HepG2 (cell line): ENCODE measurements around the gene NDN. TPM values are rescaled to one million over a fixed set of nuclear protein-coding genes. Genes with fewer than 3 reads are reported as not detected.

ENCODE experiments used
- AGO1 ChIP-seq: fragments of 200-400 bp; formaldehyde crosslinking; IDR thresholded peaks from 2 replicates; pipeline ENCODE4 v1.6.1; 2017; ENCODE audit warnings: mild to moderate bottlenecking, low read depth, low read length, moderate library complexity; ENCODE audit not compliant: poor library complexity, severe bottlenecking
- CHCHD3 ChIP-seq: sonication (generic); formaldehyde crosslinking; IDR thresholded peaks from 2 replicates; pipeline ENCODE4 v1.8.0; 2022; ENCODE audit warnings: mild to moderate bottlenecking, missing genetic modification reagents, moderate library complexity
- CHD2 ChIP-seq: IDR thresholded peaks from 2 replicates; pipeline ENCODE4 v1.6.1; 2011; ENCODE audit warnings: low read depth, low read length, improper control_type of control experiment
- FLYWCH1 ChIP-seq: sonication (generic); formaldehyde crosslinking; IDR thresholded peaks from 2 replicates; pipeline ENCODE4 v1.8.1; 2023; ENCODE audit warnings: mild to moderate bottlenecking, missing genetic modification reagents
- GABPB1 ChIP-seq: IDR thresholded peaks from 2 replicates; pipeline ENCODE4 v1.6.1; 2016; ENCODE audit warnings: mild to moderate bottlenecking, missing genetic modification reagents, moderate library complexity, missing compliant biosample characterization
- GLI4 ChIP-seq: sonication (generic); formaldehyde crosslinking; IDR thresholded peaks from 2 replicates; pipeline ENCODE4 v1.5.1; 2020; ENCODE audit warnings: missing genetic modification reagents, mild to moderate bottlenecking, moderate library complexity, borderline replicate concordance
- HNRNPUL1 ChIP-seq: fragments of 200-400 bp; formaldehyde crosslinking; IDR thresholded peaks from 2 replicates; pipeline ENCODE4 v1.6.1; 2017; ENCODE audit warnings: low read depth, mild to moderate bottlenecking, low read length, moderate library complexity
- MAFF ChIP-seq: IDR thresholded peaks from 2 replicates; pipeline ENCODE4 v1.6.1; 2011; ENCODE audit warnings: low read depth, low read length, improper control_type of control experiment
- MAZ ChIP-seq, 2 experiments: sonication (generic) in 1 of 2; formaldehyde crosslinking in 1 of 2; IDR thresholded peaks; 2 replicates each; pipeline versions ENCODE4 v1.5.0 to v1.6.1; 2012 to 2020; ENCODE audit warnings: low read depth in 2 of 2, mild to moderate bottlenecking in 2 of 2, borderline replicate concordance in 1 of 2, improper control_type of control experiment in 1 of 2, low read length in 1 of 2, missing genetic modification reagents in 1 of 2, moderate library complexity in 1 of 2
- MIER2 ChIP-seq: IDR thresholded peaks from 2 replicates; pipeline ENCODE4 v1.6.1; 2016; ENCODE audit warnings: missing biosample characterization, missing genetic modification reagents
- PCBP2 ChIP-seq: fragments of 200-400 bp; formaldehyde crosslinking; optimal IDR thresholded peaks from 2 replicates; pipeline ENCODE3; 2018; ENCODE audit warnings: low read length, low read depth; ENCODE audit not compliant: poor library complexity, severe bottlenecking
- PHF8 ChIP-seq: sonication (generic); formaldehyde crosslinking; IDR thresholded peaks from 2 replicates; pipeline ENCODE4 v1.5.0; 2020; ENCODE audit warnings: missing genetic modification reagents
- REL ChIP-seq: sonication (generic); formaldehyde crosslinking; conservative IDR thresholded peaks from 2 replicates; pipeline ENCODE4 v1.8.0; 2022; ENCODE audit warnings: mild to moderate bottlenecking, missing genetic modification reagents, moderate library complexity
- RXRB ChIP-seq: IDR thresholded peaks from 2 replicates; pipeline ENCODE4 v1.6.1; 2016; ENCODE audit warnings: borderline replicate concordance, missing genetic modification reagents, missing compliant biosample characterization
- TBL1XR1 ChIP-seq: fragments of 150-350 bp; IDR thresholded peaks from 2 replicates; pipeline ENCODE4 v1.6.1; 2014; ENCODE audit warnings: borderline replicate concordance, low read length; ENCODE audit not compliant: partially characterized antibody
- TBX3 ChIP-seq: fragments of 450-650 bp; IDR thresholded peaks from 2 replicates; pipeline ENCODE4 v1.6.1; 2017; ENCODE audit warnings: antibody characterized with exemption, mild to moderate bottlenecking, inconsistent platforms, borderline replicate concordance
- ZFAT ChIP-seq: sonication (generic); formaldehyde crosslinking; conservative IDR thresholded peaks from 2 replicates; pipeline ENCODE4 v1.8.1; 2023; ENCODE audit warnings: missing genetic modification reagents, inconsistent platforms
- ZNF180 ChIP-seq: sonication (generic); formaldehyde crosslinking; IDR thresholded peaks from 2 replicates; pipeline ENCODE4 v1.4.0; 2020; ENCODE audit warnings: low read depth, missing genetic modification reagents, borderline replicate concordance
- ZNF225 ChIP-seq: sonication (generic); formaldehyde crosslinking; IDR thresholded peaks from 2 replicates; pipeline ENCODE4 v1.4.0; 2020; ENCODE audit warnings: mild to moderate bottlenecking, missing genetic modification reagents
- ZNF3 ChIP-seq: IDR thresholded peaks from 2 replicates; pipeline ENCODE4 v1.7.0; 2017; ENCODE audit warnings: inconsistent platforms
- ZNF709 ChIP-seq: sonication (generic); formaldehyde crosslinking; IDR thresholded peaks from 2 replicates; pipeline ENCODE4 v1.5.0; 2020; ENCODE audit warnings: mild to moderate bottlenecking, missing genetic modification reagents
- ZNF790 ChIP-seq: sonication (generic); formaldehyde crosslinking; IDR thresholded peaks from 2 replicates; pipeline ENCODE4 v1.8.0; 2022; ENCODE audit warnings: missing genetic modification reagents, mild to moderate bottlenecking, borderline replicate concordance
- polyA plus RNA-seq, 8 experiments: library from polyadenylated mRNA; depleted of rRNA in 3 of 8; stranded (reverse) in 7 of 8; unstranded in 1 of 8; fragments of >200 nt; fragmentation: Illumina TruSeq in 4 of 8; extraction: Trizol in 4 of 8; gene quantifications; 2 replicates each; pipeline versions ENCODE4 v1.2.1 to v1.2.3, GENCODE V29; 2011 to 2016; ENCODE audit warnings: low read depth in 4 of 8, missing spikeins in 1 of 8, mixed read lengths in 1 of 8; ENCODE audit not compliant: insufficient read depth in 1 of 8
- total RNA-seq, 5 experiments: library from RNA; depleted of rRNA; stranded (reverse); fragments of >200 nt; fragmentation: Illumina TruSeq; extraction: Trizol; gene quantifications; 2 replicates each; pipeline ENCODE4 v1.2.3, GENCODE V29; 2016; ENCODE audit warnings: low read depth in 1 of 5
- TF ChIP-seq, protein P1 (sequence below): sonication (generic); formaldehyde crosslinking; IDR thresholded peaks from 2 replicates; pipeline ENCODE4 v1.4.0; 2020; ENCODE audit warnings: missing genetic modification reagents, mild to moderate bottlenecking, borderline replicate concordance
- TF ChIP-seq, protein P2 (sequence below): IDR thresholded peaks from 2 replicates; pipeline ENCODE4 v1.6.1; 2018; ENCODE audit warnings: missing genetic modification reagents, mild to moderate bottlenecking, missing compliant biosample characterization
- TF ChIP-seq, protein P3 (sequence below): sonication (generic); formaldehyde crosslinking; IDR thresholded peaks from 2 replicates; pipeline ENCODE4 v1.8.1; 2023; ENCODE audit warnings: mild to moderate bottlenecking, moderate library complexity, missing genetic modification reagents
- TF ChIP-seq, protein P4 (sequence below): sonication (generic); formaldehyde crosslinking; IDR thresholded peaks from 2 replicates; pipeline ENCODE4 v1.8.0; 2022; ENCODE audit warnings: mild to moderate bottlenecking, missing genetic modification reagents, moderate library complexity

Gene NDN
- total and polyA plus RNA-seq, 2 of the 13 experiments (the other 11 are each of a cell fraction or from before 2014, with no cell fraction given), result 0.03 TPM; not detected in 1

DNA sequence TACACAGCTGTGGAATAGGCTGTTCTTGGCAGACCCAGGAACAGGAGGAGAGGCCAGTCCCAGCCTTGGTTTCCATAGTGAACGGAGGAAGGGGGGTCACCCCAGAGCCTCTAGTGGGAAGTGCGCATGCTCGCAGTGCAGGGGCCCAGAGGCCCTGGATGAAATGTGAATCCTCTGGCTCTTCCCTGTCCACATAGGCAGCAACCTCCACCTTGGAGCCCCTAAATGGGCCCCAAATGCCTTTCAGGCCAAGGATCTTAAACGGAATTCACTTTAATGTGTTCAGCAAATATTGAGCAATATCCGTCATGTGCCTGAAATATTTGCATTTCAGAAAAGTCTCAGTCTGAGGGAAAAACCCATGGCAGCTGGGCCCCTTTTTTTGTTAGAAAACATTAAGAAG, 3.3 kb upstream of the NDN start (continued):
- TF ChIP-seq, protein P1, sequence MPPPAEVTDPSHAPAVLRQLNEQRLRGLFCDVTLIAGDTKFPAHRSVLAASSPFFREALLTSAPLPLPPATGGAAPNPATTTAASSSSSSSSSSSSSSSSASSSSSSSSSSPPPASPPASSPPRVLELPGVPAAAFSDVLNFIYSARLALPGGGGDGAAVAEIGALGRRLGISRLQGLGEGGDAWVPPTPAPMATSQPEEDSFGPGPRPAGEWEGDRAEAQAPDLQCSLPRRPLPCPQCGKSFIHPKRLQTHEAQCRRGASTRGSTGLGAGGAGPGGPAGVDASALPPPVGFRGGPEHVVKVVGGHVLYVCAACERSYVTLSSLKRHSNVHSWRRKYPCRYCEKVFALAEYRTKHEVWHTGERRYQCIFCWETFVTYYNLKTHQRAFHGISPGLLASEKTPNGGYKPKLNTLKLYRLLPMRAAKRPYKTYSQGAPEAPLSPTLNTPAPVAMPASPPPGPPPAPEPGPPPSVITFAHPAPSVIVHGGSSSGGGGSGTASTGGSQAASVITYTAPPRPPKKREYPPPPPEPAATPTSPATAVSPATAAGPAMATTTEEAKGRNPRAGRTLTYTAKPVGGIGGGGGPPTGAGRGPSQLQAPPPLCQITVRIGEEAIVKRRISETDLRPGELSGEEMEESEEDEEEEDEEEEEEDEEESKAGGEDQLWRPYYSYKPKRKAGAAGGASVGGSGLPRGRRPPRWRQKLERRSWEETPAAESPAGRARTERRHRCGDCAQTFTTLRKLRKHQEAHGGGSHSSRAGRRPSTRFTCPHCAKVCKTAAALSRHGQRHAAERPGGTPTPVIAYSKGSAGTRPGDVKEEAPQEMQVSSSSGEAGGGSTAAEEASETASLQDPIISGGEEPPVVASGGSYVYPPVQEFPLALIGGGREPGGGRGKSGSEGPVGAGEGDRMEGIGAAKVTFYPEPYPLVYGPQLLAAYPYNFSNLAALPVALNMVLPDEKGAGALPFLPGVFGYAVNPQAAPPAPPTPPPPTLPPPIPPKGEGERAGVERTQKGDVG, result no peak
- no peak for TF ChIP-seq CHCHD3 (CRISPR knock-in tag)
- TF ChIP-seq ZNF709 (CRISPR knock-in tag), result no peak
- no peak for TF ChIP-seq REL (CRISPR knock-in tag)
- TF ChIP-seq GABPB1 (CRISPR knock-in tag), result peak; percentile 51
- no peak for TF ChIP-seq HNRNPUL1
- no peak for TF ChIP-seq GLI4 (CRISPR knock-in tag)
- TF ChIP-seq ZNF790 (CRISPR knock-in tag), result no peak
- TF ChIP-seq, protein P2, sequence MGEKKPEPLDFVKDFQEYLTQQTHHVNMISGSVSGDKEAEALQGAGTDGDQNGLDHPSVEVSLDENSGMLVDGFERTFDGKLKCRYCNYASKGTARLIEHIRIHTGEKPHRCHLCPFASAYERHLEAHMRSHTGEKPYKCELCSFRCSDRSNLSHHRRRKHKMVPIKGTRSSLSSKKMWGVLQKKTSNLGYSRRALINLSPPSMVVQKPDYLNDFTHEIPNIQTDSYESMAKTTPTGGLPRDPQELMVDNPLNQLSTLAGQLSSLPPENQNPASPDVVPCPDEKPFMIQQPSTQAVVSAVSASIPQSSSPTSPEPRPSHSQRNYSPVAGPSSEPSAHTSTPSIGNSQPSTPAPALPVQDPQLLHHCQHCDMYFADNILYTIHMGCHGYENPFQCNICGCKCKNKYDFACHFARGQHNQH, result no peak
- no peak for TF ChIP-seq TBL1XR1
- TF ChIP-seq, protein P3, sequence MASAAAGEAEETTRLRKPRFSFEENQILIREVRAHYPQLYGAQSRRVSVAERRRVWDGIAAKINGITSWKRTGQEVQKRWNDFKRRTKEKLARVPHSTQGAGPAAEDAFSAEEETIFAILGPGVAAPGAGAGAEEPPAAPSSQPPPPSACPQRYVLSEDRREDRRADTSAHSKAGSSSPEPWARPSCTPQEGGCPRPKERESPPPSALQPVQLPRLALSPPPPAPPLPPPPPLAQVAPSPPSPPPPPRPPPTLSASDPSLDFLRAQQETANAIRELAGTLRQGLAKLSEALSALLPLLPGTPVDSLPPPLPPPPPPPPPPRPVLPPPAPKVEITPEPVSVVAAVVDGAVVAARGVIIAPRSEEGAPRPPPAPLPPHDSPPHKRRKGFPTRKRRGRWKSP (CRISPR knock-in tag), result no peak
- no peak for TF ChIP-seq CHD2
- peak; percentile 29; the same call in 1 of the 2 replicates for TF ChIP-seq PHF8 (CRISPR knock-in tag)
- no peak for TF ChIP-seq MAFF
- no peak for TF ChIP-seq FLYWCH1
- no peak for TF ChIP-seq ZNF3
- TF ChIP-seq AGO1, result no peak
- TF ChIP-seq ZNF225, result no peak
- TF ChIP-seq PCBP2, result no peak
- TF ChIP-seq RXRB (CRISPR knock-in tag), result peak; percentile 73
- TF ChIP-seq MAZ (IDR thresholded peaks at IDR 0.05; ENCODE audit: borderline replicate concordance, low read depth, low read length), result no peak
- no peak; the same call in 1 of the 2 replicates for TF ChIP-seq MAZ (CRISPR knock-in tag; IDR thresholded peaks at IDR 0.05; ENCODE audit: low read depth)
- no peak for TF ChIP-seq ZNF180 (CRISPR knock-in tag)
- TF ChIP-seq, protein P4, sequence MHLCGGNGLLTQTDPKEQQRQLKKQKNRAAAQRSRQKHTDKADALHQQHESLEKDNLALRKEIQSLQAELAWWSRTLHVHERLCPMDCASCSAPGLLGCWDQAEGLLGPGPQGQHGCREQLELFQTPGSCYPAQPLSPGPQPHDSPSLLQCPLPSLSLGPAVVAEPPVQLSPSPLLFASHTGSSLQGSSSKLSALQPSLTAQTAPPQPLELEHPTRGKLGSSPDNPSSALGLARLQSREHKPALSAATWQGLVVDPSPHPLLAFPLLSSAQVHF, result no peak
- TF ChIP-seq TBX3, result no peak
- 0 out of 2 replicates have a peak, but pooled peaks have one; percentile 29 for TF ChIP-seq MIER2 (CRISPR knock-in tag)
- TF ChIP-seq ZFAT (CRISPR knock-in tag), result no peak
